Brain microvascular endothelial cell (primary cell): Measurements from ENCODE around the gene POLE3.

Experiments
- DNase-seq: peaks from one replicate; pipeline ENCODE4 v3.0.0-alpha.2; 2020
- H3K27ac ChIP-seq: fragments of 250-450 bp; sonication (Bioruptor Pico); 2 replicates; pipeline ENCODE4 v1.5.1; 2020; ENCODE audit warnings: mild to moderate bottlenecking, moderate library complexity
- H3K27me3 ChIP-seq: fragments of 250-450 bp; sonication (Bioruptor Pico); replicated peaks from 2 replicates; pipeline ENCODE4 v1.5.1; 2020; ENCODE audit warnings: mild to moderate bottlenecking
- H3K36me3 ChIP-seq: fragments of 250-450 bp; sonication (Bioruptor Pico); replicated peaks from 2 replicates; pipeline ENCODE4 v1.5.1; 2020; ENCODE audit warnings: mild to moderate bottlenecking
- H3K4me3 ChIP-seq: 2 replicates; pipeline ENCODE4 v1.5.1; 2011; ENCODE audit warnings: low read depth, mild to moderate bottlenecking, control low read depth, low read length, moderate library complexity
- CTCF ChIP-seq: IDR thresholded peaks from 2 replicates; pipeline ENCODE4 v1.5.1; 2011; ENCODE audit warnings: low read depth, mild to moderate bottlenecking, moderate library complexity, low read length, control low read depth, inconsistent platforms; ENCODE audit errors: missing control alignments
- in situ Hi-C: cut with HindIII; loops from 2 replicates; pipeline ENCODE4 v1.10.0; 2017; ENCODE audit warnings: low sequenced_read_pairs, low pct_ligation_motif_present

POLE3 gene

DNA sequence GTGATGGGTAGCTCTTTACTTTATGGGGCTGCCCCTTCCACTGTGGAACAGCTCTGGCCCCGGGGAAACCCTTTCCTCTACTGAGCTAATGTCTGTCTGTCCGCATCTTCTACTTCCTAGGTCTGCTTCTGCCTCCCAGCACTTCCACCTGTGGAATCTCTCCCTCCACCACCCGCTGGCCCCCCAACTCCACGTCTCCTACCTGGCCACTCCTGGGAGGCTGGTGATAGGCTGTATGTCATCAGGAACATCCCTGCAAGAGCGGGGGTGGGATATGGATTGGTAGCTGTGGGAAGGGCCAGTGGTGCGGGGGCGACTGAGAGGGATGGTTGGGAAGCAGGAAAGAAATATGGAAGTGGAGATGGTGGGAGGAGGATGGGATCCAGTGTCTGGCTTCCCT, 18.6 kb downstream of the POLE3 start:
- H3K27me3 ChIP-seq = no peaks in the 10 kb centered on the region
- in situ Hi-C loops = no loop called here
- H3K36me3 ChIP-seq = peaks cover 39% of the 10 kb centered on the region
- no peak for DNase-seq
- no peak overlapping the region for H3K27ac ChIP-seq
- H3K4me3 ChIP-seq = no peak overlapping the region
- no peak for TF ChIP-seq CTCF

GRCh38 chr9:113390192-113390960, 20.1 kb downstream of the POLE3 start:
- in situ Hi-C loops = no loop called here
- Histone ChIP-seq H3K36me3 (peaks cover 39% of the 10 kb centered on the region), H3K27ac (no peak overlapping the region), H3K27me3 (no peaks in the 10 kb centered on the region), H3K4me3 (no peak overlapping the region)
- no peak for TF ChIP-seq CTCF
- no peak for DNase-seq

- Histone ChIP-seq H3K36me3 (peaks cover 39% of the 10 kb centered on the region), H3K27me3 (no peaks in the 10 kb centered on the region), H3K27ac (no peak overlapping the region), H3K4me3 (no peak overlapping the region)
- no peak for TF ChIP-seq CTCF
- no peak for DNase-seq
- in situ Hi-C loops = no loop called here
Observed at GRCh38 chr9:113389451-113389850, 21.0 kb downstream of the POLE3 start.

- Histone ChIP-seq H3K27ac (no peak overlapping the region), H3K27me3 (no peaks in the 10 kb centered on the region), H3K4me3 (no peak overlapping the region), H3K36me3 (peaks cover 39% of the 10 kb centered on the region)
- DNase-seq = no peak
- in situ Hi-C loops = no loop called here
- TF ChIP-seq CTCF = no peak
Observed at GRCh38 chr9:113388833-113389232, 21.6 kb downstream of the POLE3 start.

DNA sequence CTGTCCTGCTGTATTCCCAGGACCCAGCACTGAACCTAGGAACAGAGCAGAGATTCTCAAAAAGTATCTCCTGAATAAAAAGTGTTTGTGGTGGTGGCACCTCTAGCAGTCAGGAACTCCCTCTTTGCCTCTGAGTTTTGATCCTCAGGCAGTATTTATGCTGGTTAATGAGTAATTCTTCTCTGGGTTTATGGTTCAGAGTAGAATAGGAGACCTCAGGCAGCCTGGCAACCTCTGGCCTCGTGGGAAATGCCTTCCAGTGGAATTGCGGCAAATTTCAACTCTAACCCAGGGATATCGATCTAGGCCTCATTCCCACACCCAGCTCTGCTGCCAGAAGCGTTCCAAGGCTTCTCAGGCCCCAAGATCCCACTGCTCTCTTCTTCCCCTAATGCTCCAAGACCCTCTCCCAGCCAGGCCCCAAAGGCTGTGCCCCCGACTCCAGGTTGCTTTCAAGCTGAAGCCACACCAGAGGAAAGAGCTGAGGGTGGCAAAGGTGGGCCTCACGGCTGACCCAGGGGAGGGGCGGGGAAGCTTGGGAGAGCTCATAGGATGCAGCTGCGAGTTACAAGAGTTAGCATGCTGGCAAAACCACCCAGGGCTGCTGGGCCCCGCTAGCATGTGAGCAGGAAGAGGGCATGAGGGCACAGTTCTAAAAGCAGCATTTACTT, 22.8 kb downstream of the POLE3 start:
- in situ Hi-C loops = no loop called here
- no peak for TF ChIP-seq CTCF
- no peak for DNase-seq
- Histone ChIP-seq H3K4me3 (no peak overlapping the region), H3K36me3 (peaks cover 39% of the 10 kb centered on the region), H3K27ac (no peak overlapping the region), H3K27me3 (no peaks in the 10 kb centered on the region)
